MM.1S (cell line): ENCODE measurements around the gene HMGN2.

Experiments used
- DNase-seq: peaks from one replicate; pipeline ENCODE4 v3.0.0-alpha.2; 2015
- H2AFZ ChIP-seq: fragments of 300-600 bp; sonication (generic); 2 replicates; pipeline ENCODE4 v1.6.0; 2016; ENCODE audit warnings: antibody characterized with exemption, low read length
- H3F3A ChIP-seq: fragments of 300-600 bp; sonication (generic); 2 replicates; pipeline ENCODE4 v1.6.1; 2016; ENCODE audit warnings: mild to moderate bottlenecking, antibody characterized with exemption, low read length, moderate library complexity, mixed read lengths; ENCODE audit not compliant: insufficient read depth
- H3K27ac ChIP-seq: fragments of 300-600 bp; sonication (generic); 2 replicates; pipeline ENCODE4 v1.5.1; 2016; ENCODE audit warnings: mild to moderate bottlenecking, low read length
- H3K27me3 ChIP-seq: fragments of 300-600 bp; sonication (generic); replicated peaks from 2 replicates; pipeline ENCODE4 v1.6.0; 2016; ENCODE audit warnings: low read length; ENCODE audit not compliant: insufficient read depth
- H3K36me3 ChIP-seq: fragments of 300-600 bp; sonication (generic); replicated peaks from 2 replicates; pipeline ENCODE4 v1.6.1; 2016; ENCODE audit warnings: mild to moderate bottlenecking, low read length, mixed read lengths; ENCODE audit not compliant: insufficient read depth
- H3K4me1 ChIP-seq: fragments of 300-600 bp; sonication (generic); 2 replicates; pipeline ENCODE4 v1.6.1; 2016; ENCODE audit warnings: low read length, mixed read lengths
- H3K4me2 ChIP-seq: fragments of 300-600 bp; sonication (generic); 2 replicates; pipeline ENCODE4 v1.6.0; 2016; ENCODE audit warnings: low read depth, low read length
- H3K4me3 ChIP-seq: fragments of 300-600 bp; sonication (generic); 2 replicates; pipeline ENCODE4 v1.5.1; 2016; ENCODE audit warnings: low read length, mixed read lengths
- H3K79me2 ChIP-seq: fragments of 300-600 bp; sonication (generic); 2 replicates; pipeline ENCODE4 v1.6.1; 2016; ENCODE audit warnings: mixed run types, low read length, mixed read lengths
- H3K9ac ChIP-seq: fragments of 300-600 bp; sonication (generic); 2 replicates; pipeline ENCODE4 v1.6.1; 2016; ENCODE audit warnings: low read length, mixed read lengths
- H3K9me2 ChIP-seq: fragments of 300-600 bp; sonication (generic); replicated peaks from 2 replicates; pipeline ENCODE4 v1.6.1; 2016; ENCODE audit warnings: mild to moderate bottlenecking, low read length, mixed read lengths; ENCODE audit not compliant: insufficient read depth
- H3K9me3 ChIP-seq: fragments of 300-600 bp; sonication (generic); replicated peaks from 2 replicates; pipeline ENCODE4 v1.6.1; 2016; ENCODE audit warnings: mild to moderate bottlenecking, low read length, mixed read lengths; ENCODE audit not compliant: insufficient read depth
- H4K20me1 ChIP-seq: fragments of 300-600 bp; sonication (generic); 2 replicates; pipeline ENCODE4 v1.6.1; 2016; ENCODE audit warnings: mild to moderate bottlenecking, low read length, moderate library complexity, mixed read lengths; ENCODE audit not compliant: insufficient read depth
- CTCF ChIP-seq: fragments of 300-600 bp; sonication (generic); IDR thresholded peaks from 2 replicates; pipeline ENCODE4 v1.5.1; 2016; ENCODE audit warnings: antibody characterized with exemption, low read length, mixed read lengths
- EZH2 ChIP-seq: fragments of 300-600 bp; sonication (generic); optimal IDR thresholded peaks from 2 replicates; pipeline ENCODE3; 2017; ENCODE audit warnings: low read depth, mild to moderate bottlenecking, antibody characterized with exemption, low read length, mixed read lengths
- EZH2phosphoT487 ChIP-seq: fragments of 300-600 bp; sonication (generic); IDR thresholded peaks from 2 replicates; pipeline ENCODE4 v1.6.1; 2018; ENCODE audit warnings: antibody characterized with exemption, low read length

Gene HMGN2

GRCh38 chr1:26517766-26518049 is 45.5 kb downstream of the HMGN2 start:
- H3F3A ChIP-seq, result no peaks in the 10 kb centered on the region
- H3K79me2 ChIP-seq, result no peaks in the 10 kb centered on the region
- no peaks in the 10 kb centered on the region for H3K9me3 ChIP-seq
- no peak for TF ChIP-seq EZH2
- no peak for TF ChIP-seq CTCF
- no peak for TF ChIP-seq EZH2phosphoT487
- no peaks in the 10 kb centered on the region for H3K4me1 ChIP-seq
- no peak overlapping the region for H2AFZ ChIP-seq
- no peak overlapping the region for H3K9ac ChIP-seq
- H4K20me1 ChIP-seq, result no peaks in the 10 kb centered on the region
- no peaks in the 10 kb centered on the region for H3K27me3 ChIP-seq
- H3K27ac ChIP-seq, result no peak overlapping the region
- no peaks in the 10 kb centered on the region for H3K36me3 ChIP-seq
- no peaks in the 10 kb centered on the region for H3K9me2 ChIP-seq
- H3K4me2 ChIP-seq, result no peak overlapping the region
- H3K4me3 ChIP-seq, result no peak overlapping the region
- DNase-seq, result no peak

- H3K4me1 ChIP-seq, result no peaks in the 10 kb centered on the region
- H3K79me2 ChIP-seq, result no peaks in the 10 kb centered on the region
- no peaks in the 10 kb centered on the region for H3F3A ChIP-seq
- H3K27ac ChIP-seq, result no peak overlapping the region
- H3K9me3 ChIP-seq, result no peaks in the 10 kb centered on the region
- H4K20me1 ChIP-seq, result no peaks in the 10 kb centered on the region
- H3K27me3 ChIP-seq, result no peaks in the 10 kb centered on the region
- no peak overlapping the region for H3K4me2 ChIP-seq
- TF ChIP-seq EZH2 (no peak), CTCF (no peak), EZH2phosphoT487 (no peak)
- no peak for DNase-seq
- H3K36me3 ChIP-seq, result no peaks in the 10 kb centered on the region
- no peak overlapping the region for H2AFZ ChIP-seq
- no peak overlapping the region for H3K4me3 ChIP-seq
- no peak overlapping the region for H3K9ac ChIP-seq
- H3K9me2 ChIP-seq, result no peaks in the 10 kb centered on the region
These were observed 46.1 kb downstream of the HMGN2 start for GRCh38 chr1:26518355-26518754.

- H3K9ac ChIP-seq, result no peak overlapping the region
- no peak overlapping the region for H3K4me2 ChIP-seq
- H4K20me1 ChIP-seq, result no peaks in the 10 kb centered on the region
- no peak overlapping the region for H3K4me3 ChIP-seq
- no peak for TF ChIP-seq EZH2
- no peak for TF ChIP-seq EZH2phosphoT487
- TF ChIP-seq CTCF, result no peak
- no peaks in the 10 kb centered on the region for H3K9me3 ChIP-seq
- H3K9me2 ChIP-seq, result no peaks in the 10 kb centered on the region
- H3F3A ChIP-seq, result no peaks in the 10 kb centered on the region
- H2AFZ ChIP-seq, result no peak overlapping the region
- H3K27ac ChIP-seq, result no peak overlapping the region
- no peaks in the 10 kb centered on the region for H3K4me1 ChIP-seq
- no peaks in the 10 kb centered on the region for H3K79me2 ChIP-seq
- peaks cover 8% of the 10 kb centered on the region for H3K27me3 ChIP-seq
- H3K36me3 ChIP-seq, result no peaks in the 10 kb centered on the region
- DNase-seq, result no peak
These were observed 48.1 kb downstream of the HMGN2 start for GRCh38 chr1:26520339-26520738.

- no peak overlapping the region for H3K4me2 ChIP-seq
- no peaks in the 10 kb centered on the region for H3K9me3 ChIP-seq
These were observed 49.4 kb downstream of the HMGN2 start for GRCh38 chr1:26521669-26522030.

More at GRCh38 chr1:26521669-26522030, 49.4 kb downstream of the HMGN2 start:
- Histone ChIP-seq H3F3A (no peaks in the 10 kb centered on the region), H3K27me3 (peaks cover 8% of the 10 kb centered on the region), H3K9ac (no peak overlapping the region), H3K79me2 (no peaks in the 10 kb centered on the region), H2AFZ (no peak overlapping the region), H4K20me1 (no peaks in the 10 kb centered on the region), H3K4me1 (no peaks in the 10 kb centered on the region), H3K9me2 (no peaks in the 10 kb centered on the region), H3K27ac (no peak overlapping the region), H3K36me3 (no peaks in the 10 kb centered on the region), H3K4me3 (no peak overlapping the region)
- TF ChIP-seq EZH2 (no peak), EZH2phosphoT487 (no peak), CTCF (no peak)
- no peak for DNase-seq
